HepG2 (cell line): ENCODE measurements around the gene TECPR1. TPM values are rescaled to one million over a fixed set of nuclear protein-coding genes. Genes with fewer than 3 reads are reported as not detected.
A peak's percentile ranks its signal among the peaks of the same experiment; 100 is the strongest.

Experiments used
- ARHGAP35 ChIP-seq: sonication (generic); formaldehyde crosslinking; IDR thresholded peaks from 2 replicates; pipeline ENCODE4 v1.9.0; 2022; ENCODE audit warnings: mild to moderate bottlenecking, inconsistent platforms, moderate library complexity, missing genetic modification reagents, borderline replicate concordance
- MAFG ChIP-seq: sonication (generic); formaldehyde crosslinking; IDR thresholded peaks from 2 replicates; pipeline ENCODE4 v1.5.1; 2020; ENCODE audit warnings: mild to moderate bottlenecking, missing genetic modification reagents
- MED8 ChIP-seq: sonication (generic); formaldehyde crosslinking; IDR thresholded peaks from 2 replicates; pipeline ENCODE4 v1.8.1; 2023; ENCODE audit warnings: mild to moderate bottlenecking, missing genetic modification reagents; ENCODE audit not compliant: insufficient replicate concordance
- MXD1 ChIP-seq: sonication (generic); formaldehyde crosslinking; IDR thresholded peaks from 2 replicates; pipeline ENCODE4 v1.4.0; 2020; ENCODE audit warnings: mild to moderate bottlenecking, missing genetic modification reagents
- MXD4 ChIP-seq: IDR thresholded peaks from 2 replicates; pipeline ENCODE4 v1.6.1; 2016; ENCODE audit warnings: mild to moderate bottlenecking, missing biosample characterization, missing genetic modification reagents
- NONO ChIP-seq, 2 experiments: fragments of 450-650 bp in 1 of 2; sonication (generic) in 1 of 2; formaldehyde crosslinking in 1 of 2; IDR thresholded peaks in 1 of 2; conservative IDR thresholded peaks in 1 of 2; 2 replicates each; pipeline versions ENCODE4 v1.6.1 to v1.8.0; 2017 to 2022; ENCODE audit warnings: mild to moderate bottlenecking in 1 of 2, missing genetic modification reagents in 1 of 2, moderate library complexity in 1 of 2
- RAD51 ChIP-seq: fragments of 450-650 bp; IDR thresholded peaks from 2 replicates; pipeline ENCODE4 v1.6.1; 2016; ENCODE audit warnings: borderline replicate concordance
- SAP130 ChIP-seq: IDR thresholded peaks from 2 replicates; pipeline ENCODE4 v1.6.1; 2016; ENCODE audit warnings: low read depth
- TBP ChIP-seq: sonication (generic); formaldehyde crosslinking; IDR thresholded peaks from 2 replicates; pipeline ENCODE4 v1.5.0; 2020; ENCODE audit warnings: missing genetic modification reagents
- TFDP2 ChIP-seq: sonication (generic); formaldehyde crosslinking; IDR thresholded peaks from 2 replicates; pipeline ENCODE4 v1.4.0; 2020; ENCODE audit warnings: missing genetic modification reagents
- THAP11 ChIP-seq: IDR thresholded peaks from 2 replicates; pipeline ENCODE4 v1.6.1; 2016; ENCODE audit warnings: missing biosample characterization, missing genetic modification reagents
- ZNF589 ChIP-seq: sonication (generic); formaldehyde crosslinking; conservative IDR thresholded peaks from 2 replicates; pipeline ENCODE4 v1.8.0; 2022; ENCODE audit warnings: mild to moderate bottlenecking, moderate library complexity, missing genetic modification reagents
- ZNF710 ChIP-seq: sonication (generic); formaldehyde crosslinking; IDR thresholded peaks from 2 replicates; pipeline ENCODE4 v1.5.0; 2020; ENCODE audit warnings: mild to moderate bottlenecking, missing genetic modification reagents, borderline replicate concordance
- ZNF747 ChIP-seq: sonication (generic); formaldehyde crosslinking; IDR thresholded peaks from 2 replicates; pipeline ENCODE4 v1.8.1; 2023; ENCODE audit warnings: missing genetic modification reagents, mild to moderate bottlenecking, borderline replicate concordance
- ZNF772 ChIP-seq: sonication (generic); formaldehyde crosslinking; IDR thresholded peaks from 2 replicates; pipeline ENCODE4 v1.5.0; 2020; ENCODE audit warnings: mild to moderate bottlenecking, missing genetic modification reagents
- polyA plus RNA-seq, 8 experiments: library from polyadenylated mRNA; depleted of rRNA in 3 of 8; stranded (reverse) in 7 of 8; unstranded in 1 of 8; fragments of >200 nt; fragmentation: Illumina TruSeq in 4 of 8; extraction: Trizol in 4 of 8; gene quantifications; 2 replicates each; pipeline versions ENCODE4 v1.2.1 to v1.2.3, GENCODE V29; 2011 to 2016; ENCODE audit warnings: low read depth in 4 of 8, missing spikeins in 1 of 8, mixed read lengths in 1 of 8; ENCODE audit not compliant: insufficient read depth in 1 of 8
- total RNA-seq, 5 experiments: library from RNA; depleted of rRNA; stranded (reverse); fragments of >200 nt; fragmentation: Illumina TruSeq; extraction: Trizol; gene quantifications; 2 replicates each; pipeline ENCODE4 v1.2.3, GENCODE V29; 2016; ENCODE audit warnings: low read depth in 1 of 5
- TF ChIP-seq, protein P1 (sequence below): sonication (generic); formaldehyde crosslinking; IDR thresholded peaks from 2 replicates; pipeline ENCODE4 v1.4.0; 2020; ENCODE audit warnings: missing genetic modification reagents
- TF ChIP-seq, protein P2 (sequence below): sonication (generic); formaldehyde crosslinking; IDR thresholded peaks from 2 replicates; pipeline ENCODE4 v1.4.0; 2020; ENCODE audit warnings: missing genetic modification reagents
- TF ChIP-seq, protein P3 (sequence below): sonication (generic); formaldehyde crosslinking; IDR thresholded peaks from 2 replicates; pipeline ENCODE4 v1.4.0; 2020; ENCODE audit warnings: missing genetic modification reagents

TECPR1 gene
- total and polyA plus RNA-seq, 2 of the 13 experiments (the other 11 are each of a cell fraction or from before 2014, with no cell fraction given): 2.3 to 6.3 TPM

DNA sequence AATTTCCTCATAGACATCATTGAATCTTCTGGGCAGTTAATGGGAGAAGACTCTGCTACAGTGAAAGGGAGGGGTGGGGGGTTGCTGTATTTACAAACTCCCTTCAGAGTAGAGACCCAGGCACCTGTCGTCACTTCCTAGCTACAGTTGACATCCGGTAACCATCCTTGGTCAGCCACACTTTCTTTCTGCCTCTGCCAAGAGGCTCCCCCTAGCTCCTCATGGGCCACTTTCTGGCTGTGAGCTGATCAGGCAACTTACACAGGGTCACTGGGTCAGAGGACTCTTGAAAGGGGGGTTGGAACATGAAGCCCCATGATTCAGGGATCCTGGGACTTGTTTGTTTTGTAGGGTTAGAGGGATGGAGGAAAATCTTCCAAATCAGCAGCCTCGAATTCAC lies 1.2 kb downstream of the TECPR1 start (continued):
- peak; percentile 56 for TF ChIP-seq SAP130
- TF ChIP-seq ZNF710 (CRISPR knock-in tag): no peak
- no peak for TF ChIP-seq ZNF589 (CRISPR knock-in tag)
- TF ChIP-seq, protein P1, sequence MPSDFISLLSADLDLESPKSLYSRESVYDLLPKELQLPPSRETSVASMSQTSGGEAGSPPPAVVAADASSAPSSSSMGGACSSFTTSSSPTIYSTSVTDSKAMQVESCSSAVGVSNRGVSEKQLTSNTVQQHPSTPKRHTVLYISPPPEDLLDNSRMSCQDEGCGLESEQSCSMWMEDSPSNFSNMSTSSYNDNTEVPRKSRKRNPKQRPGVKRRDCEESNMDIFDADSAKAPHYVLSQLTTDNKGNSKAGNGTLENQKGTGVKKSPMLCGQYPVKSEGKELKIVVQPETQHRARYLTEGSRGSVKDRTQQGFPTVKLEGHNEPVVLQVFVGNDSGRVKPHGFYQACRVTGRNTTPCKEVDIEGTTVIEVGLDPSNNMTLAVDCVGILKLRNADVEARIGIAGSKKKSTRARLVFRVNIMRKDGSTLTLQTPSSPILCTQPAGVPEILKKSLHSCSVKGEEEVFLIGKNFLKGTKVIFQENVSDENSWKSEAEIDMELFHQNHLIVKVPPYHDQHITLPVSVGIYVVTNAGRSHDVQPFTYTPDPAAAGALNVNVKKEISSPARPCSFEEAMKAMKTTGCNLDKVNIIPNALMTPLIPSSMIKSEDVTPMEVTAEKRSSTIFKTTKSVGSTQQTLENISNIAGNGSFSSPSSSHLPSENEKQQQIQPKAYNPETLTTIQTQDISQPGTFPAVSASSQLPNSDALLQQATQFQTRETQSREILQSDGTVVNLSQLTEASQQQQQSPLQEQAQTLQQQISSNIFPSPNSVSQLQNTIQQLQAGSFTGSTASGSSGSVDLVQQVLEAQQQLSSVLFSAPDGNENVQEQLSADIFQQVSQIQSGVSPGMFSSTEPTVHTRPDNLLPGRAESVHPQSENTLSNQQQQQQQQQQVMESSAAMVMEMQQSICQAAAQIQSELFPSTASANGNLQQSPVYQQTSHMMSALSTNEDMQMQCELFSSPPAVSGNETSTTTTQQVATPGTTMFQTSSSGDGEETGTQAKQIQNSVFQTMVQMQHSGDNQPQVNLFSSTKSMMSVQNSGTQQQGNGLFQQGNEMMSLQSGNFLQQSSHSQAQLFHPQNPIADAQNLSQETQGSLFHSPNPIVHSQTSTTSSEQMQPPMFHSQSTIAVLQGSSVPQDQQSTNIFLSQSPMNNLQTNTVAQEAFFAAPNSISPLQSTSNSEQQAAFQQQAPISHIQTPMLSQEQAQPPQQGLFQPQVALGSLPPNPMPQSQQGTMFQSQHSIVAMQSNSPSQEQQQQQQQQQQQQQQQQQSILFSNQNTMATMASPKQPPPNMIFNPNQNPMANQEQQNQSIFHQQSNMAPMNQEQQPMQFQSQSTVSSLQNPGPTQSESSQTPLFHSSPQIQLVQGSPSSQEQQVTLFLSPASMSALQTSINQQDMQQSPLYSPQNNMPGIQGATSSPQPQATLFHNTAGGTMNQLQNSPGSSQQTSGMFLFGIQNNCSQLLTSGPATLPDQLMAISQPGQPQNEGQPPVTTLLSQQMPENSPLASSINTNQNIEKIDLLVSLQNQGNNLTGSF (CRISPR knock-in tag): no peak
- TF ChIP-seq MAFG (CRISPR knock-in tag): no peak
- TF ChIP-seq RAD51: no peak
- TF ChIP-seq, protein P2, sequence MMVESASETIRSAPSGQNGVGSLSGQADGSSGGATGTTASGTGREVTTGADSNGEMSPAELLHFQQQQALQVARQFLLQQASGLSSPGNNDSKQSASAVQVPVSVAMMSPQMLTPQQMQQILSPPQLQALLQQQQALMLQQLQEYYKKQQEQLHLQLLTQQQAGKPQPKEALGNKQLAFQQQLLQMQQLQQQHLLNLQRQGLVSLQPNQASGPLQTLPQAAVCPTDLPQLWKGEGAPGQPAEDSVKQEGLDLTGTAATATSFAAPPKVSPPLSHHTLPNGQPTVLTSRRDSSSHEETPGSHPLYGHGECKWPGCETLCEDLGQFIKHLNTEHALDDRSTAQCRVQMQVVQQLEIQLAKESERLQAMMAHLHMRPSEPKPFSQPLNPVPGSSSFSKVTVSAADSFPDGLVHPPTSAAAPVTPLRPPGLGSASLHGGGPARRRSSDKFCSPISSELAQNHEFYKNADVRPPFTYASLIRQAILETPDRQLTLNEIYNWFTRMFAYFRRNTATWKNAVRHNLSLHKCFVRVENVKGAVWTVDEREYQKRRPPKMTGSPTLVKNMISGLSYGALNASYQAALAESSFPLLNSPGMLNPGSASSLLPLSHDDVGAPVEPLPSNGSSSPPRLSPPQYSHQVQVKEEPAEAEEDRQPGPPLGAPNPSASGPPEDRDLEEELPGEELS (CRISPR knock-in tag): peak; percentile 38; the same call in 1 of the 2 replicates
- TF ChIP-seq MXD4 (CRISPR knock-in tag): no peak
- TF ChIP-seq NONO (IDR thresholded peaks at IDR 0.05): no peak
- TF ChIP-seq NONO (CRISPR knock-in tag; conservative IDR thresholded peaks at IDR 0.05): no peak
- no peak for TF ChIP-seq ZNF772 (CRISPR knock-in tag)
- TF ChIP-seq THAP11 (CRISPR knock-in tag): peak; percentile 18; the same call in 1 of the 2 replicates
- no peak for TF ChIP-seq TBP (CRISPR knock-in tag)
- TF ChIP-seq MXD1 (CRISPR knock-in tag): no peak
- TF ChIP-seq TFDP2: no peak
- TF ChIP-seq MED8: no peak
- TF ChIP-seq, protein P3, sequence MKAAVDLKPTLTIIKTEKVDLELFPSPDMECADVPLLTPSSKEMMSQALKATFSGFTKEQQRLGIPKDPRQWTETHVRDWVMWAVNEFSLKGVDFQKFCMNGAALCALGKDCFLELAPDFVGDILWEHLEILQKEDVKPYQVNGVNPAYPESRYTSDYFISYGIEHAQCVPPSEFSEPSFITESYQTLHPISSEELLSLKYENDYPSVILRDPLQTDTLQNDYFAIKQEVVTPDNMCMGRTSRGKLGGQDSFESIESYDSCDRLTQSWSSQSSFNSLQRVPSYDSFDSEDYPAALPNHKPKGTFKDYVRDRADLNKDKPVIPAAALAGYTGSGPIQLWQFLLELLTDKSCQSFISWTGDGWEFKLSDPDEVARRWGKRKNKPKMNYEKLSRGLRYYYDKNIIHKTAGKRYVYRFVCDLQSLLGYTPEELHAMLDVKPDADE (CRISPR knock-in tag): no peak
- TF ChIP-seq ARHGAP35 (CRISPR knock-in tag): no peak
- no peak for TF ChIP-seq ZNF747 (CRISPR knock-in tag)
